HG02885 (cell line): ENCODE results near the gene VPS8.

Experiments
- ATAC-seq: cut with Tn5 transposase; IDR thresholded peaks from one replicate; pipeline ENCODE4 v1.9.1; 2021; ENCODE audit warnings: mild to moderate bottlenecking; ENCODE audit not compliant: unreplicated experiment, poor library complexity

The VPS8 gene

DNA sequence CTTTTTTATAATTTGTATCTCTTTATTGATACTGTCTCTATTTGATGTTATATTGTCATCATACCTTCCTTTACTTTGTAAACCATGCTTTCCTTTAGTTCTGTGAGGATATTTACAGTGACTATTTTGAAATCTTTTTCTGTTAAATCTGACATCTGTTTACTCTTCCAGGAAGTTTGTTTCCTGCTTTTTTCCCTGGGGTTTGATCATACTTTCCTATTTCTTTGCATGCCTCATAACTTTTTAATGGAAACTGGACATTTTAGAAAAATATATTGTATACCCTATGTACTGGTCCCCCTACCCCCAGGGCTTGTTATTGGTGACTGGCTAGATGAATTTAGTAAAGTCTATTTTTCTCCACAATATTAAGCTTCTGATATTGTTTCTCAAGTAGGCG is 225.8 kb downstream of the VPS8 start:
- no peak for ATAC-seq

DNA sequence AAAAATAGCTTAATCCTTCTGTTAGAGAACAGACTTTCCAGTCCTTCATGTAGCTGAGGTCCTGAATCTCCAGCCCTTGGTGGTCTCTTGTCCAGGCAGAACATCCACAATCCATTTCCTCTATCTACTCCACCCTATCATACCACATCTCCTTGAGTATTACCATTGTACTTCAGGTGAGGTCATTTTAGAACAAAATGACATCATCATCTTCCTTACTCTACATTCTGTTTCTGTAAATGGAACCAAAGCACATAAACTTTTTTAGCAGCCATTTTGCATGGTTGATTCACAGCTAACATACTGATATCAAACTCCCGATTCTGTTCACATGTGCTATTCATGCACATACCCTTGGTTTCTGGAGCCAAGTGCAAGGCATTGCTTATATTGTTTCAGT is 228.5 kb downstream of the VPS8 start:
- ATAC-seq, result no peak

DNA sequence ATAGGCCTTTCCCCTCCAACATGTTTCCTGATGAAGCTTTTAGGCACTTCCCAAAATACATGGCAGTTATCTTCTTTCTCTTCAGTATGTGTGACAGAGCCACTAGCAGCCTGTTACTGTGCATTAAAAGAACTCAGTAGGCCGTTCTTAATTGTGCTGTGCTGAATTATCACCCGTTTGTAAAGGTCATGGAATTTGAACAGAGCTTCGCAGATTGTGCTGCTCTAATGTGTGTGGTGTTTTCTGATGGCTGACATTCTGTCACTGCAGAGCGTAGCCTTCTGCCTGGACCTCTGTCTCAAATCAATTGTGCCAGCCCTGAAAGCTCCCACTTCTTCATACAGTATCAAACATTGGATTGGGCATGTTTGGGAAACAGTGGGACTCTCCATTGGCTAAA is 229.6 kb downstream of the VPS8 start:
- ATAC-seq, result no peak

DNA sequence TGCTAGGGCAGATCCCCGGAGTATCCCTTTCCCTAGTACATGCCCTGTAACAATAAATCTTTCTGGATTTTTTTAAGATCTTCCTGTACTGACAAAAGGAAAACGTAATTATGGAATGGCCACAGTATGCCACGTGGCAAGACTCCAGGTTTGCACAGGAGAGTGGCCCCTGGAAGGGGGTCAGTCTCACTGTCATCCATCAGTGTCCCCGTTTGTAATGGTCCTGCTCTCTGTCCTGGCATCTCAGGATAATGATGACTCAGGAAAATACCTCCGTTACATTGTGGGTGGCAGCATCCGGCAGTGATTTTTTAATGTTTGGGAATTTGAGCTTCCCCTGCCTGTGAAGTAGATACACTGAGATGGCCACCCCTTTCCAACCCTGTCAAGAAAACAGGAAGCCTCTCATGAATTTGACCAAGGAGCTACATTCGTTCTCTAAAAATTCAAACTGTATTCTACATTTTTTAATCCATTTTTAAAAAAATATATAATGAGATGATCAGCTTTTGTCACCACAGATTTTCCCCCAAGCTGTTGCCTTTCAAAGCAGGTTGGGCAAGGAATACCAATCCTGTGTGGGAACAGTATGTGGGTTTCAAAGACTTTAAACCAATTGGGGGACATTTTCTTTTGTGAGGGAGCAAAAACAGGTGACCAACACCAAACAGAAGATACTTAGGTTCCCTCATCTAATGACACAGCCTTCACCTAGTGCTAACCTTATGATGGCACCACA is 230.5 kb downstream of the VPS8 start:
- ATAC-seq, result no peak

DNA sequence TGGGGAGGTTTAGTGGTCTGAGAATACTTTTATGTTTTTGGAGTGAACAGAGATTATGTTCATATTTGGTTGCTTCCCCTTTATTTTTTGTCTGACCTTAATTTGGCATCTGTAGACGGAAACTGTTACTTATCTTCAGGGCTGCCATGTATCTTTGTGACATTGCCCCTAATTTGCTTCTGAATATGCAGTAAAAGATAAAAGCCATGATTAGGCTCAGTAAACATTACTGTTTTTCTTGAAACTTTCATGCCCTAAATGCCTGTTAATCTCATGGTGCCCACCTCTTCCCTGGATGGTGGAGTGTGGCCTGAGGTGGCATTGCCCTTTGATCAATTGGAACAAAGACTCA is 234.2 kb downstream of the VPS8 start:
- no peak for ATAC-seq

DNA sequence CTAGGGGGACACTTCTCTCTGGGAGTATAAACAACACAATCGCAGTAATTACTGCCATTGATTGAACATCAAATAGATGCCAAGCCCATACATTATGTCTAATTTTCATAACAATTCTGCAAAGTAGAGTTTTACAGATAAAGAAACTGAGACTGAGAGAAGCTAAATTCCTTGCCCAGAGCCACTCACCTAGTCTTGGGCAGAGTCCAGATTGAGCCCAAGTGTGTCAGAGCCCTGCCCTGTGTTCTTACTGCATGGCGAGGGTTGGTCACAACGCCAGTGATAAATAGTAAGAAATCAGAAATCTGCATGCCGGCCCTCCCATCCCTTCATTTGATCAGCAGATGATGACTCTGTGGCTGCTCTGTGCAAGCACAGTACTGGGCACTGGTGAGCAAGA is 234.6 kb downstream of the VPS8 start:
- no peak for ATAC-seq

DNA sequence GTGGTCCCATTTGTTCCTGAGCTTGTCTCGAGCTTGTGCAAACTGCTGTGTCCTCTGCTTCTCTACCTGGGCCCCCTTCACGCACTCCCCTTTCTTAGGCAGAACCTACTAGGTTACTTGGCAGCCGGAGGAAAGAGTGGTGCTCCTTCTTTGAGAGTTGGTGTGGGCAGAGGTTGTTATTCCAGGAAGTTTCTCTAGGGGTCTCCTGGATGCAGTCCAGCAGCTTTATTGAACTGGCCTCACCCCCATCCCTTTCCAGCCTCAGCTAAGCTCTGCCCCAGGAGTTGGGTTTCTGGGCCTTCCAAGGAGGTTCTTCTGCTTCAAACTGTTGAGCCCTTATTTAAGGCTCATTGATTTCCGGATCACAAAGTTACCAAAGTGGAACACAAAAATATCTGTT is 237.7 kb downstream of the VPS8 start:
- ATAC-seq, result no peak

DNA sequence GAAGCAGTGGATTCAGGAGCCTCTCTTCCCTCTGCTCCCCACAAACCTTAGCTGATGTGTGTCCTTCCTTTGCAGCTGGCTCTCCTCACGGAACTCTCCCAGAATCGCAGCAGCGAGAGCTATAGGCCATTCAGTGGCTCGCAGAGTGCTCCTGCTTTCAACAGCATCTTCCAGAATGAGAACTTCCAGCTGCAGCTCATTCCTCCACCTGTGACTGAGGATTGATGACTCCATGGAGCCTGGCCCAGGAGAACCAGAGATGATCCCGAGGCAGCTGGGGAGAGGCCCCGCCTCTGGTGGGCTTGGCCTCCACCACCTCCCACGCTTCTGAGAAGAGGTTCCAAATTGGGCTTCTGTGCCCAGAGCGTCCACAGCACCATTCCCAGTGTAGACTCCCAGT is 239.8 kb downstream of the VPS8 start:
- no peak for ATAC-seq

DNA sequence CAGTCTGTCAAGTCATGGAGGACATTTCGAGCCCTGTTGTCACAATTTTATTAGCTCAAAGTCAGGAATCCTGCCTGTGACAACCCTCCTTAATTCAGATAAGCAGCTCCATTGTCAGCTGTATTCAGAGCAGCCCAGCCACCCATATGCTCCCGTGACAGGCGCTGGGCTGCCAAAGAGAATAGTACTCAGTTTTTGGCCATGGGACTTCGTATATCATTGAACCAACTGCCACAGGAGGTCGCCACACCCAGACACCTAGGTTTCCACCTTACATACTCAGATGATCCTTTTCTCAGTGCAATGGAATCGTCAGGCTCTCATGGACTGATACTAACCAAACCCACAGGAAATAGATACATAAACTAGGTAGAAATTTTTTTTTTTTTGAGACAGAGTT is 240.7 kb downstream of the VPS8 start:
- no peak for ATAC-seq

DNA sequence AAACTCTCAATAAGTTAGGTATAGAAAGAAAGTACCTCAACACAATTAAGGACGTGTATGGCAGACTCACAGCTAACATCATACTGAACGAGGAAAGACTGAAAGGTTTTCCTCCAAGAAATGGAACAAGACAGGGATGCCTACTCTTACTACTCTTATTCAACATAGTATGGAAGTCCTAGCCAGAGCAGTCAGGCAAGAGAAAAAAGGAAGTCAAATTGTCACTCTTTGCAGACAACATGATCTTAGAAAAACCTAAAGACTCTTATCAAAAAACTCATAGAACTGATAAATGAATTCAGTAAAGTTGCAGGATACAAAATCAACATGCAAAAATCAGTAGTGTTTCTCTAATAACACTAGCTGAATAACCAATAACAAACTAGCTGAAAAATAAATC is 244.9 kb downstream of the VPS8 start:
- ATAC-seq, result no peak

DNA sequence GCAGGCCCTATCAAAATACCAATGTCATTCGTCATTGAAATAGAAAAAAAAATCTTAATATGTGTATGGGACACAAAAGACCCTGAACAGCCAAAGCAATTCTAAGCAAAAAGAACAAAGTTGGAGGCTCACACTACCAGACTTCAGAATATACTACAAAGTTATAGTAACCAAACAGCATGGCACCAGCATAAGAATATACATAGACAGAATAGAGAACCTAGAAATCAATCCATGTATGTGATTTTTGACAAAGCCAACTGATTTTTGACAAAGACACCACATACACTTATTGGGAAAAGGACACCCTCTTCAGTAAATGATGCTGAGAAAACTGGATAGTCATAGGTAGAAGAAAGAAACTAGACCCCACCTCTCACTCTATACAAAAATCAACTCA is 245.9 kb downstream of the VPS8 start:
- no peak for ATAC-seq

DNA sequence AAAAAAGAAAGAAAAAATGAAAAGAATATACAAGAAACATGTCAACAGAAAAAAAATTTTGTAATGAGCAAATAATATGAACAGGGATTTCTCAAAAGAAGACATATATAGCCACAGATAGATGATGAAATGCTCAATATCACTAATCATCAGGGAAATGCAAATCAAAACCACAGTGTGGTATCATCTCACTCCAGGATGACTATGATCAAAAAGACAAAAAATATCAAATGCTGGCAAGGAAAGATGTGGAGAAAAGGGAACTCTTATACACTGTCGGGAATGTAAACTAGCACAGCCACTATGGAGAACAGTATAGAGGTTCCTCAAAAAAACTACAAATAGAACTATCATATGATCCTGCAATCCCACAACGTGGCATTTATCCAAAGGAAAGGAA is 246.8 kb downstream of the VPS8 start:
- ATAC-seq, result no peak

DNA sequence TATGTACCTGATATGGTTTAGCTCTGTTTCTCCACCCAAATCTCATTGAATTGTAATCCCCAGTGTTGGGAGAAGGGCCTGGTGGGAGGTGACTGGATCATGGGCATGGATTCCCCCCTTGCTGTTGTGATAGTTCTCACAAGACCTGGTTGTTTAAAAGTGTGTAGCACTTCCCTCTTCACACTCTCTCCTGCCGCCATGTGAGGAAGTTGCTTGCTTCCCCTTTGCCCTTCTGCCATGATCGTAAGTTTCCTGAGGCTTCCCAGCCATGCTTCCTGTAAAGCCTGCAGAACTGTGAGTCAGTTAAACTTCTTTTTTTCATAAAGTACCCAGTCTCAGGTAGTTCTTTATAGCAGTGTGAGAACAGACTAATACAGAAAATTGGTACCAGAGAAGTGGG is 247.8 kb downstream of the VPS8 start:
- ATAC-seq, result no peak

DNA sequence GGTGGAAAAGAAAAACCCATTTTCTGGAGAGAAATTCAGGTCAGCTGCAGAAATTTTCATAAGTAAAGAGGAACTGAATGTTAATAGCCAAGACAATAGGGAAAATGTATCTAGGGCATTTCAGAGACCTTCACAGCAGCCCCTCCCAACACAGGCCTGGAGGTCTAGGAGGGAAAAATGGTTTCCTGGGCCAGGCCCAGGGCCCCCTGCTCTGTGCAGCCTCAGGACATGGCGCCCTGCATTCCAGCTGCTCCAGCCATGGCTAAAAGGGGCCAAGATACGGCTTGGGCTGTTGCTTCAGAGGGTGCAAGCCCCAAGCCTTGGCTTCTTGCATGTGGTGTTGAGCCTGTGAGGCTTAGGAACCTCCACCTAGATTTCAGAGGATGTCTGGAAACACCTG is 248.7 kb downstream of the VPS8 start:
- ATAC-seq, result no peak

DNA sequence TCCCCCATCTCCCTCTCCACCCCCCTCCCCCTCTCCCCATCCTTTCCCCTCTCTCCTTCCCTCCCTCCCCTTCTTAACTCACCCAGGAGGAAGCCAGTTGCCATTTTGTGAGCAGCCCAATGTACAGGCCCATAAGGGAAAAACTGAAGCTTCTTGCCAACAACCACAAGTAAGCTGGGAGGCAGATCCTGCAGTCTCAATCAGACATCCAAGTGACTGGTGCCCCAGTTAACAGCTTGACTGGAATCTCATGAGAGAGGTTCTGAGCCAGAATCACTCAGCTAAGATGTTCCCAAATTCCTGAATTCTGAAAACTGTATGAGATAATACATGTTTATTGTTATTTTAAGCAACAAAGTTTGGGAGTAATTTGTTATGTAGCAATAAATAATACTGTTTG is 250.2 kb downstream of the VPS8 start:
- no peak for ATAC-seq

DNA sequence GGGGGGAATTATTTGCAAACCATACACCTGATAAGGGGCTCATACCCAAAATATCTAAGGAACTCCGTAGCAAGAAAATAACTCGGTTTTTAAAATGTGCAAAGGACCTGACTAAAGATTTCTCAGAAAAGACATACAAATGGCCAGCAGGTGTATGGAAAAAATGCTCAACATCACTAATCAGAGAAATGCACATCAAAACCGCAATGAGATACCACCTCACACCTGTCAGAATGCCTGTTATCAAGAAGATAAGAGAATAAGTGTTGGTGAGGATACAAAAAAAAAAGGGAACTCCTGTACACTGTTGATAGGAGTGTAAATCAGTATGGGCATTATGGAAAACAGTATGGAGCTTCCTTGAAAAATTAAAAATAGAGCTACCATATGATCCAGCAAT is 251.5 kb downstream of the VPS8 start:
- no peak for ATAC-seq

DNA sequence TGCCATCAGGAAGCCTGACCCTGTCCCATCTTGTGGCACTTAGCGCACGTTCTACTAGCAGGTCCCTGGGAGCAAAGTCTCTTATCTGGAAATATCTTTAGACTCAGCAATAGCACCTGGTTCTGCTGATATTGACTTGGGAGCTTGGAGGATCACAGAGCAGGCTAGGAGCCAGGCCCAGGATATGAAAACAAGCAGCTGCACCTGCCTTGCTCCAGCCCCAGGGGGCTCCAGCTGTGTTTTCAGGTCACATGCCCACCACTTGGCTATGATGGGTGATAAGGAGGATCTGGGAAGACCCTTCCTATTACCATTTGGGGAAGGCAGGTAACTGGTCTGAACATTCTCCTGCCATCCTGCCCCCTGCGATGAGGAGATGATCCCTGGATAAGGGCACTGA is 253.1 kb downstream of the VPS8 start:
- no peak for ATAC-seq

DNA sequence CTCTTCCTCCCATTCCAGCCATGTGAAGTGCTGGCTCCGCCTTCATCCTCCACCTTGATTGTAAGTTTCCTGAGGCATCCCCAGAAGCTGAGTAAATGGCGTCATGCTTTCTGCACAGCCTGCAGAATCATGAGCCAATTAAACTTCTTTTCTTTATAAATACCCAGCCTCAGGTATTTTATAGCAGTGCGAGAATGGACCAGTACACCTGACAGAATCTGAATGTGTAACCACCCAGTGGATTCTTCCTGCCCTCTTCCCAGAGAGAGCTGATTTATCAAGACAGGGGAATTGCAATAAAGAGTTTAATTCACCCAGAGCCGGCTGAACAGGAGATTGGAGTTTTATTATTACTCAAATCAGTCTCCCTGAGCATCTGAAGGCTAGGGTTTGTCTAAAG is 254.3 kb downstream of the VPS8 start:
- no peak for ATAC-seq

DNA sequence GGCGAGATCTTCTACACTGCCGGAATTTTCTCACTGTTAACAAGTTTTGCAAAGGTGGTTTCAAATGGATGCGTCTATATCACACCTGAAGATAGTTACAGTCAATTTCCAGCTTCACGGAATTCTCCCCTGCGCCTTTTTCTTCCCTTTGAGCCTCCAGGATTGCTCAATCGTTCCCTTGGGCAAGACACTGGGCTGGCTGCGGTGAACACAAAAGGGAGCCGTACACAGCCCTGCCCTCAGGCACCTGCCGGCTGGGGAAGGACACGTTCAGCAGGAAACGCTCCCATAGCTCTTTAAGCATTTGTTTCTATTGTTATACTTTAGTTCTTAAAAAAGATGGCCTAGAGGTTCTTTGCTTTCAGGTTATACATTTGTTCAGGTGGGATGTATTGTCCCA is 255.2 kb downstream of the VPS8 start:
- ATAC-seq, result no peak

DNA sequence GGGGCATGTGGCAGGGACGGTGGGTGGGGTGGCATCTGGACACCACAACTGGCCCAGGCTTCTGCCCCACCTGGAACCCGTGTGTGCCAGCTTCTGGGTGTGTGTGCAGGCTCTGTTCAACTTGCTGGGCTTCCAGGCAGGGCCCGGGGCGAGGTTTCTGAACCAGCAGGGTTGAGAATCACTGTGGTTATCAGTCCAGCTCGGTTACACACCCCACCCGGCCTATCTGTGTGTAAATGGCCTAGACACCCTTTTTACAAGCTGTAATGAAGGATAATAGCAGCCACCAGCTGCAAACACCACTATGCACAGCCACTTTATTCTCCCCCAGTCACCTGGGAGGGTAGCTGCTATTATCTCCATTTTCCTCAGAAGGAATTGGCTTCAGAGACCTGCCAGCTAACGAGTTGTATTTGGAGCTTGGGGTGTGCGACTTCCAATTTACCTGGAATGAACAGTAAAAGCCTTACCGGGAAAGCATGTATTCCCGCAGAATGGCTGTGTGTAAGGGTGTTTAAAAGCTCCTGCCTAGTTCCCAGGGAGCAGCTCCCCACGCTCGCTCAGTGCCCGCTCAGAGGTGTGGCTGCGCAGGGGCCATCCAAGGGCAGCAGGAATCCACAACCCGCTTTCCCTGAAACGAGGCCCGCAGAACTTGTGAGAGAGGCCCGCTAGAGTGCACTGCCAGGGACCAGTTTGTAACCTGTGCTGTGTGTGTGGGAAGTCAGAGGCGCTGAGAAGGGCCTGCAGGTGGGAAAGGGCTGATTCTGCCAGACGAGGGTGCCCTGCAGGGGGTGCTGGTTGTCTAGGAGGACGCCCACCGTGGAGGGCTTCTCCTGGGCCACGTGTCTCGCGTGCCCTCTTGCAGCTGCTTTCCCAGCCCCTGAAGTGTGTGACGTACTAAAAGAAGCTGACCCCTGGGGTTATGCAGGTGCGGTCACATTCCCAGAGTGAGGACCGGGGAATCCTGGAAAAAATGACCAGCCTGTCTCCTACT is 257.4 kb downstream of the VPS8 start:
- no peak for ATAC-seq

DNA sequence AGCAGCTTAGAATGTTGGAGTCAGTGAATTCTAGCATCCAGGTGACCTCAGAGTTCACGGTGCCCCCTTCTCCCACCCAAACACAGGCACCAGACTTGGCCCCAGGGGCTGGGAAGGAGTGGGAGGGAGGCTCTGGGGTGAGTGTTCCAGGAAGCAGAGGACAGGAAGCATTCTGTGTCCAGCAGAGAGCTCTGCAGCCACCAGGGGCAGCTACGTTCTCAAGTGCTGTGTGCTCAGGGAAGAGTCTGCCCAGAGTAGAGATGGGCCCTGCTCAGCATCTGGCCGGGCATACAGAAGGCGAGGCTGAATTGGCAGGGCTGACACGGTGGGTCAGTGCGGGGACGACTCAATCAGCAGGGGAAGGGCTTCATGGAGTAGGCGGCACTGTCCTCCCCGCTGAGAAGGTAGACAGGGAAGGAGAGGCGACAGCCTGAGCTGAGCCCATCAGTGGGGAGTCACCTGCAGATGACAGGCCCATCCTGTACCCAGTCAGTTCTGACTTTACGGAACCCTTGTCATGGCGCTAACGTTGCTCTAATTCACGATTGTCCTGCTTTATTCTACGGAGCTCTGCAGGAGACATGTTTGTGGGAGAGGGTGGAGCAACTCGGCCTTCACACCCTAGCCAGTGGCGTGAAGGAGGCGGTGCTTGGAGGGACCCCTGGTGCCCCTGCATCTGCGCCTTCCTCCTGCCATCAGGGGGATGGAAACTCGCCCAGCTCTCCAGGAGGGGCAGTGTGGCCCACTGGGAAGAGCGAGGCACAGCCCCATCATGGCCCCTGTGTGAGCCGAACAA is 258.7 kb downstream of the VPS8 start:
- ATAC-seq, result no peak
